B cell (primary cell): ENCODE measurements around the gene MAN1B1. TPM values are rescaled to one million over a fixed set of nuclear protein-coding genes. Genes with fewer than 3 reads are reported as not detected.
A peak's percentile ranks its signal among the peaks of the same experiment; 100 is the strongest.

Experiments used
- ATAC-seq: fragments of 200-7000 bp; cut with Tn5 transposase; one replicate; pipeline ENCODE4 v1.10.0; 2021; ENCODE audit warnings: low read depth, mild to moderate bottlenecking, moderate number of reproducible peaks, moderate library complexity
- CTCF ChIA-PET: fragments of 350-600 bp; sonication (Branson Sonifier 250); formaldehyde crosslinking; loops from one replicate; lab custom pipeline; 2021; ENCODE audit warnings: antibody characterized with exemption, inconsistent platforms; lab: Charles Lee
- POLR2A ChIA-PET: fragments of 350-600 bp; sonication (Branson Sonifier 250); formaldehyde crosslinking; loops from one replicate; lab custom pipeline; 2021; ENCODE audit warnings: antibody characterized with exemption; lab: Charles Lee
- DNase-seq: peaks from one replicate; pipeline ENCODE4 v3.0.0; 2013
- H2AFZ ChIP-seq: 2 replicates; pipeline ENCODE4 v1.6.1; 2012; ENCODE audit warnings: mild to moderate bottlenecking, low read depth, low read length; ENCODE audit not compliant: insufficient read depth, poor library complexity, severe bottlenecking
- H3K27ac ChIP-seq, 2 donors: 1 replicate in 1 of 2; 2 replicates in 1 of 2; pipeline ENCODE4 v1.5.1; 2012 to 2013; ENCODE audit warnings: low read length in 2 of 2, mild to moderate bottlenecking in 2 of 2, moderate library complexity in 1 of 2
- H3K27me3 ChIP-seq, 4 experiments: fragments of 200-600 bp in 1 of 4; sonication (generic) in 1 of 4; replicated peaks in 1 of 4; 1 replicate in 2 of 4; 2 replicates in 2 of 4; pipeline versions ENCODE4 v1.6.1 to v1.7.0; 2013 to 2016; ENCODE audit warnings: low read length in 3 of 4, mild to moderate bottlenecking in 2 of 4, mixed read lengths in 1 of 4, moderate library complexity in 1 of 4; ENCODE audit not compliant: insufficient read depth in 4 of 4, control insufficient read depth in 3 of 4; ENCODE audit errors: control extremely low read depth in 1 of 4
- H3K36me3 ChIP-seq, 2 experiments: replicated peaks in 1 of 2; 1 replicate in 1 of 2; 2 replicates in 1 of 2; pipeline versions ENCODE4 v1.6.1 to v1.7.1; 2013; ENCODE audit warnings: low read length in 1 of 2; ENCODE audit not compliant: insufficient read depth in 2 of 2, control insufficient read depth in 1 of 2; ENCODE audit errors: control extremely low read depth in 1 of 2, extremely low read depth in 1 of 2
- H3K4me1 ChIP-seq, 2 donors: fragments of 200-600 bp in 1 of 2; sonication (generic) in 1 of 2; 1 replicate in 1 of 2; 2 replicates in 1 of 2; pipeline versions ENCODE4 v1.5.1 to v1.6.1; 2013 to 2017; ENCODE audit warnings: low read length in 2 of 2; ENCODE audit not compliant: control insufficient read depth in 2 of 2, insufficient read depth in 2 of 2
- H3K4me2 ChIP-seq: replicated peaks from 2 replicates; pipeline ENCODE3; 2012; ENCODE audit warnings: mild to moderate bottlenecking, low read depth, low read length; ENCODE audit not compliant: poor library complexity, severe bottlenecking
- H3K4me3 ChIP-seq, 5 experiments: fragments of 200-600 bp in 1 of 5; sonication (generic) in 1 of 5; 1 replicate in 3 of 5; 2 replicates in 2 of 5; pipeline versions ENCODE4 v1.5.1 to v1.7.0; 2011 to 2016; ENCODE audit warnings: low read length in 4 of 5, mild to moderate bottlenecking in 4 of 5, low read depth in 2 of 5, control low read depth in 1 of 5, moderate library complexity in 1 of 5; ENCODE audit not compliant: insufficient read depth in 1 of 5; ENCODE audit errors: control extremely low read depth in 1 of 5, extremely low read depth in 1 of 5
- H3K79me2 ChIP-seq: fragments of 200-600 bp; sonication (generic); one replicate; pipeline ENCODE4 v1.6.0; 2016; ENCODE audit warnings: low read length; ENCODE audit not compliant: control insufficient read depth, insufficient read depth
- H3K9ac ChIP-seq: fragments of 200-600 bp; sonication (generic); 2 replicates; pipeline ENCODE4 v1.6.1; 2017; ENCODE audit warnings: mild to moderate bottlenecking, low read length, moderate library complexity
- H3K9me3 ChIP-seq, 3 donors: one replicate each; pipeline versions ENCODE4 v1.6.1 to v1.7.1; 2013; ENCODE audit warnings: low read length in 2 of 3; ENCODE audit not compliant: control insufficient read depth in 2 of 3, insufficient read depth in 1 of 3; ENCODE audit errors: control extremely low read depth in 1 of 3
- H4K20me1 ChIP-seq: 2 replicates; pipeline ENCODE4 v1.6.0; 2012; ENCODE audit warnings: mild to moderate bottlenecking, low read length; ENCODE audit not compliant: insufficient read depth, control insufficient read depth, poor library complexity, severe bottlenecking
- H3K27ac Mint-ChIP-seq: one replicate; pipeline ENCODE4 v1.8.0; 2021; ENCODE audit warnings: mixed read lengths
- H3K27me3 Mint-ChIP-seq: one replicate; pipeline ENCODE4 v1.8.0; 2021; ENCODE audit warnings: mixed read lengths
- H3K4me1 Mint-ChIP-seq: one replicate; pipeline ENCODE4 v1.8.0; 2021; ENCODE audit warnings: mixed read lengths
- H3K4me3 Mint-ChIP-seq: one replicate; pipeline ENCODE4 v1.8.0; 2021; ENCODE audit warnings: mixed read lengths
- H3K9me3 Mint-ChIP-seq: one replicate; pipeline ENCODE4 v1.8.0; 2022; ENCODE audit warnings: mixed read lengths; ENCODE audit not compliant: insufficient read depth
- CTCF ChIP-seq: fragments of 200-600 bp; IDR thresholded peaks from one replicate; pipeline ENCODE4 v1.8.0; 2022; ENCODE audit warnings: antibody characterized with exemption, mild to moderate bottlenecking
- EZH2 ChIP-seq: IDR thresholded peaks from 2 replicates; pipeline ENCODE4 v1.6.1; 2012; ENCODE audit warnings: borderline replicate concordance, low read depth, mild to moderate bottlenecking, moderate library complexity, low read length; ENCODE audit not compliant: insufficient read depth, poor library complexity, severe bottlenecking
- WGBS: methylation state at CpG from one replicate; pipeline ENCODE4 v1.1.5; 2013; ENCODE audit warnings: missing lambda C conversion rate; ENCODE audit not compliant: insufficient coverage; 5-methylcytosine and 5-hydroxymethylcytosine counted together
- intact Hi-C: fragments of 100-400 bp; cut with micrococcal nuclease; formaldehyde crosslinking; loops from one replicate; pipeline ENCODE4 v1.10.0; 2022
- polyA plus RNA-seq: library from polyadenylated mRNA; depleted of rRNA; stranded (reverse); fragments of >200 nt; gene quantifications from 2 replicates; pipeline ENCODE4 v1.2.3, GENCODE V29; 2012
- total RNA-seq, 2 donors: library from RNA; stranded (reverse); fragments of 120-200 nt in 1 of 2; gene quantifications; 1 replicate in 1 of 2; 2 replicates in 1 of 2; pipeline versions ENCODE4 v1.2.3 to v1.2.4, GENCODE V29; 2013 to 2022

The MAN1B1 gene
- total and polyA plus RNA-seq, 2 donors (not counting 1 experiment from before 2014, with no cell fraction given) = 47.0 to 68.4 TPM

- peak; percentile 64 for TF ChIP-seq EZH2
- TF ChIP-seq CTCF = no peak
- Mint-ChIP-seq H3K27me3 (peaks cover 13% of the 10 kb centered on the region), H3K4me3 (peak overlapping the region; percentile 13), H3K9me3 (no peaks in the 10 kb centered on the region), H3K27ac (no peak overlapping the region), H3K4me1 (peaks cover 4% of the 10 kb centered on the region)
- H2AFZ ChIP-seq = peak overlapping the region; percentile 58
- no peaks in the 10 kb centered on the region for H3K36me3 ChIP-seq
- H3K27me3 ChIP-seq = peaks cover 0 to 59% (median 32%) of the 10 kb centered on the region in 4 experiments
- peaks cover 14 to 15% of the 10 kb centered on the region in 2 donors for H3K4me1 ChIP-seq
- DNase-seq (peak; percentile 46), ATAC-seq (no peak)
- WGBS = 11% methylated on average over 70 of the region's 71 CpGs
- peaks cover 0 to 20% (median 0%) of the 10 kb centered on the region in 3 donors for H3K9me3 ChIP-seq
- peak overlapping the region; percentile 94 for H3K4me2 ChIP-seq
- H3K4me3 ChIP-seq = peak overlapping the region in 3 of 5 experiments; percentile 30 to 44 (median 41)
- H3K79me2 ChIP-seq = no peaks in the 10 kb centered on the region
- no peak overlapping the region for H3K27ac ChIP-seq
- peak overlapping the region; percentile 42 for H3K9ac ChIP-seq
- intact Hi-C loops = no loop called here
- ChIA-PET POLR2A (interaction anchor here (0.8 to 1.0 kb wide), 2 partner anchors 24 to 189 kb away, joined by 3 to 4 read pairs; no protein-coding TSS in a partner anchor), CTCF (interaction anchor here (0.8 to 1.5 kb wide), 4 partner anchors 8 to 17 kb away, joined by 3 to 6 read pairs (median 4); no protein-coding TSS in a partner anchor)
- no peaks in the 10 kb centered on the region for H4K20me1 ChIP-seq
Measured at GRCh38 chr9:137052998-137053943, 33.5 kb upstream of the MAN1B1 start.
